ENCODE data around the gene SLC38A11. TPM values are rescaled to one million over a fixed set of nuclear protein-coding genes. Genes with fewer than 3 reads are reported as not detected.

The SLC38A11 gene
- total RNA-seq, 4 donors from 2014 or later: 1.4 to 11.6 (median 2.6) TPM

- 67% methylated on average over 2 of the region's 2 CpGs for WGBS
- Histone ChIP-seq H3K9me3 (no peaks in the 10 kb centered on the region), H3K27me3 (no peaks in the 10 kb centered on the region), H3K27ac (replicated peaks in 1 of 4) (peak overlapping the region; percentile 50 to 69 (median 66)), H3K4me3 (no peak overlapping the region), H3K36me3 (no peaks in the 10 kb centered on the region), H3K4me1 (peaks cover 0 to 15% (median 9%) of the 10 kb centered on the region in 4 donors)
- intact Hi-C loops (cut with DNase I): no loop called here
- no peak for TF ChIP-seq EP300 (IDR thresholded peaks at IDR 0.05)
- TF ChIP-seq POLR2AphosphoS5 (IDR thresholded peaks at IDR 0.05): peak; percentile 56 to 61
- TF ChIP-seq CTCF (IDR thresholded peaks at IDR 0.05): no peak
- no peak for DNase-seq (ENCODE audit: extremely low spot score)
Measured at GRCh38 chr2:164967781-164968228, 12.5 kb upstream of the SLC38A11 start.

- intact Hi-C loops (cut with DNase I): no loop called here
- TF ChIP-seq EP300 (IDR thresholded peaks at IDR 0.05) (no peak), POLR2A (IDR thresholded peaks at IDR 0.05; ENCODE audit: low read depth) (no peak), POLR2AphosphoS5 (IDR thresholded peaks at IDR 0.05) (no peak), CTCF (IDR thresholded peaks at IDR 0.05) (no peak)
- 53% methylated on average over 2 of the region's 2 CpGs for WGBS
- Histone ChIP-seq H3K4me1 (peaks cover 0 to 15% (median 9%) of the 10 kb centered on the region in 4 donors), H3K27me3 (no peaks in the 10 kb centered on the region), H3K36me3 (no peaks in the 10 kb centered on the region), H3K27ac (replicated peaks in 1 of 4) (peak overlapping the region; percentile 50 to 69 (median 66)), H3K4me3 (no peak overlapping the region), H3K9me3 (no peaks in the 10 kb centered on the region)
- no peak for DNase-seq (ENCODE audit: extremely low spot score)
Measured at GRCh38 chr2:164967361-164967760, 12.0 kb upstream of the SLC38A11 start.

- no peaks in the 10 kb centered on the region for H3K9me3 ChIP-seq
- H3K4me3 ChIP-seq: no peak overlapping the region
- no peak overlapping the region for H3K27ac ChIP-seq (replicated peaks in 1 of 4)
- H3K27me3 ChIP-seq: no peaks in the 10 kb centered on the region
- H3K4me1 ChIP-seq: peaks cover 0 to 15% (median 9%) of the 10 kb centered on the region in 4 donors
- WGBS: 82% methylated on average over 1 of the region's 1 CpG
- H3K36me3 ChIP-seq: no peaks in the 10 kb centered on the region
- no peak for DNase-seq (ENCODE audit: extremely low spot score)
- TF ChIP-seq CTCF (IDR thresholded peaks at IDR 0.05) (no peak), POLR2A (IDR thresholded peaks at IDR 0.05; ENCODE audit: low read depth) (no peak), EP300 (IDR thresholded peaks at IDR 0.05) (no peak), POLR2AphosphoS5 (IDR thresholded peaks at IDR 0.05) (no peak)
- intact Hi-C loops (cut with DNase I): no loop called here
Measured at GRCh38 chr2:164964700-164965099, 9.4 kb upstream of the SLC38A11 start.

GRCh38 chr2:164960159-164960558 is 4.8 kb upstream of the SLC38A11 start:
- intact Hi-C loops (cut with DNase I): no loop called here
- no peak for TF ChIP-seq CTCF (IDR thresholded peaks at IDR 0.05)
- no peak for TF ChIP-seq EP300 (IDR thresholded peaks at IDR 0.05)
- TF ChIP-seq POLR2AphosphoS5 (IDR thresholded peaks at IDR 0.05): no peak
- TF ChIP-seq POLR2A (IDR thresholded peaks at IDR 0.05; ENCODE audit: low read depth): no peak
- peaks cover 0 to 10% (median 4%) of the 10 kb centered on the region in 4 donors for H3K4me1 ChIP-seq
- WGBS: 71% methylated on average over 2 of the region's 2 CpGs
- H3K9me3 ChIP-seq: no peaks in the 10 kb centered on the region
- DNase-seq (ENCODE audit: extremely low spot score): no peak
- no peak overlapping the region for H3K4me3 ChIP-seq
- H3K36me3 ChIP-seq: no peaks in the 10 kb centered on the region
- no peaks in the 10 kb centered on the region for H3K27me3 ChIP-seq
- H3K27ac ChIP-seq (replicated peaks in 1 of 4): no peak overlapping the region

GRCh38 chr2:164954186-164954585 is 1.1 kb downstream of the SLC38A11 start:
- H3K27me3 ChIP-seq: no peaks in the 10 kb centered on the region
- intact Hi-C loops (cut with DNase I): no loop called here
- no peak for TF ChIP-seq CTCF (IDR thresholded peaks at IDR 0.05)
- TF ChIP-seq POLR2AphosphoS5 (IDR thresholded peaks at IDR 0.05): no peak
- TF ChIP-seq POLR2A (IDR thresholded peaks at IDR 0.05; ENCODE audit: low read depth): no peak
- TF ChIP-seq EP300 (IDR thresholded peaks at IDR 0.05): no peak
- H3K27ac ChIP-seq (replicated peaks in 1 of 4): no peak overlapping the region
- H3K4me3 ChIP-seq: no peak overlapping the region
- H3K36me3 ChIP-seq: no peaks in the 10 kb centered on the region
- peaks cover 0 to 20% (median 10%) of the 10 kb centered on the region in 4 donors for H3K4me1 ChIP-seq
- no peaks in the 10 kb centered on the region for H3K9me3 ChIP-seq
- WGBS: 96% methylated on average over 4 of the region's 4 CpGs
- no peak for DNase-seq (ENCODE audit: extremely low spot score)
